GM21381 (cell line): ENCODE data around the gene SLC6A1.

Experiments used
- ATAC-seq: cut with Tn5 transposase; IDR thresholded peaks from one replicate; pipeline ENCODE4 v1.9.1; 2021; ENCODE audit warnings: mild to moderate bottlenecking, moderate library complexity; ENCODE audit not compliant: unreplicated experiment

Gene SLC6A1

GRCh38 chr3:10992943-10993728, 588 bp downstream of the SLC6A1 start:
- no peak for ATAC-seq

- no peak for ATAC-seq
Observed at GRCh38 chr3:10993729-10994065, 1.1 kb downstream of the SLC6A1 start.

GRCh38 chr3:10994306-10994705, 1.8 kb downstream of the SLC6A1 start:
- ATAC-seq: no peak

GRCh38 chr3:10995871-10996270, 3.3 kb downstream of the SLC6A1 start:
- ATAC-seq: no peak

- no peak for ATAC-seq
Observed at GRCh38 chr3:10996345-10997013, 3.9 kb downstream of the SLC6A1 start.

GRCh38 chr3:10997196-10997595, 4.6 kb downstream of the SLC6A1 start:
- ATAC-seq: no peak

- no peak for ATAC-seq
Observed at GRCh38 chr3:10998542-10998941, 6.0 kb downstream of the SLC6A1 start.

GRCh38 chr3:10999221-11000107, 6.9 kb downstream of the SLC6A1 start:
- no peak for ATAC-seq

GRCh38 chr3:11000528-11000927, 8.0 kb downstream of the SLC6A1 start:
- ATAC-seq: no peak

GRCh38 chr3:11001020-11001657, 8.6 kb downstream of the SLC6A1 start:
- no peak for ATAC-seq

GRCh38 chr3:11001658-11002021, 9.1 kb downstream of the SLC6A1 start:
- ATAC-seq: no peak

- no peak for ATAC-seq
Observed at GRCh38 chr3:11002371-11002807, 9.8 kb downstream of the SLC6A1 start.

GRCh38 chr3:11004563-11004962, 12.0 kb downstream of the SLC6A1 start:
- ATAC-seq: no peak

GRCh38 chr3:11005686-11006256, 13.2 kb downstream of the SLC6A1 start:
- ATAC-seq: no peak

GRCh38 chr3:11006986-11007933, 14.7 kb downstream of the SLC6A1 start:
- ATAC-seq: no peak

GRCh38 chr3:11009898-11010297, 17.4 kb downstream of the SLC6A1 start:
- no peak for ATAC-seq

- ATAC-seq: no peak
Observed at GRCh38 chr3:11010426-11011165, 18.0 kb downstream of the SLC6A1 start.

GRCh38 chr3:11014253-11014652, 21.7 kb downstream of the SLC6A1 start:
- no peak for ATAC-seq

- ATAC-seq: no peak
Observed at GRCh38 chr3:11014752-11015151, 22.2 kb downstream of the SLC6A1 start.
